H9 (cell line): ENCODE results near the gene TBC1D9. TPM values are rescaled to one million over a fixed set of nuclear protein-coding genes. Genes with fewer than 3 reads are reported as not detected.

ENCODE experiments used
- DNase-seq: peaks from one replicate; pipeline ENCODE4 v3.0.0-alpha.2; 2017
- H2AFZ ChIP-seq: one replicate; pipeline ENCODE4 v1.6.1; 2013; ENCODE audit warnings: mild to moderate bottlenecking, low read length, control low read depth, moderate library complexity
- H2AK5ac ChIP-seq: 2 replicates; pipeline ENCODE4 v1.6.1; 2013; ENCODE audit warnings: low read length, control low read depth, mixed read lengths; ENCODE audit not compliant: insufficient read length
- H2BK120ac ChIP-seq: one replicate; pipeline ENCODE4 v1.6.1; 2013; ENCODE audit warnings: low read depth, mild to moderate bottlenecking, low read length, control low read depth, inconsistent platforms; ENCODE audit not compliant: poor library complexity, severe bottlenecking
- H2BK12ac ChIP-seq: 2 replicates; pipeline ENCODE4 v1.6.1; 2013; ENCODE audit warnings: low read length, control low read depth, mixed read lengths, low read depth; ENCODE audit not compliant: insufficient read length
- H2BK15ac ChIP-seq: 2 replicates; pipeline ENCODE4 v1.6.1; 2013; ENCODE audit warnings: low read depth, low read length, control low read depth
- H2BK20ac ChIP-seq: one replicate; pipeline ENCODE4 v1.6.1; 2013; ENCODE audit warnings: low read depth, mild to moderate bottlenecking, low read length, control low read depth, inconsistent platforms; ENCODE audit not compliant: poor library complexity, severe bottlenecking
- H2BK5ac ChIP-seq: 2 replicates; pipeline ENCODE4 v1.6.1; 2013; ENCODE audit warnings: low read length, control low read depth, mixed read lengths; ENCODE audit not compliant: insufficient read length
- H3K14ac ChIP-seq: 2 replicates; pipeline ENCODE4 v1.6.1; 2013; ENCODE audit warnings: low read length, control low read depth; ENCODE audit not compliant: insufficient read depth
- H3K18ac ChIP-seq: 2 replicates; pipeline ENCODE4 v1.6.1; 2013; ENCODE audit warnings: low read depth, mild to moderate bottlenecking, mixed read lengths, low read length, control low read depth; ENCODE audit not compliant: insufficient read length
- H3K23ac ChIP-seq: 2 replicates; pipeline ENCODE4 v1.6.1; 2013; ENCODE audit warnings: low read length, control low read depth, mixed read lengths, low read depth; ENCODE audit not compliant: insufficient read length
- H3K23me2 ChIP-seq: 2 replicates; pipeline ENCODE4 v1.6.1; 2013; ENCODE audit warnings: low read depth, mild to moderate bottlenecking, mixed read lengths, low read length, control low read depth; ENCODE audit not compliant: insufficient read length, poor library complexity, severe bottlenecking
- H3K27ac ChIP-seq: 2 replicates; pipeline ENCODE4 v1.5.1; 2013; ENCODE audit warnings: low read length, control low read depth, mixed read lengths, low read depth; ENCODE audit not compliant: insufficient read length
- H3K27me3 ChIP-seq: 2 replicates; pipeline ENCODE4 v1.6.1; 2013; ENCODE audit warnings: low read length, control low read depth, inconsistent platforms; ENCODE audit not compliant: insufficient read depth
- H3K4ac ChIP-seq: 2 replicates; pipeline ENCODE4 v1.6.1; 2013; ENCODE audit warnings: low read depth, mild to moderate bottlenecking, control low read depth, inconsistent platforms, low read length, moderate library complexity
- H3K4me1 ChIP-seq: 2 replicates; pipeline ENCODE4 v1.6.1; 2013; ENCODE audit warnings: low read length, control low read depth, inconsistent platforms; ENCODE audit not compliant: insufficient read depth
- H3K4me2 ChIP-seq: 2 replicates; pipeline ENCODE4 v1.6.1; 2013; ENCODE audit warnings: low read length, control low read depth, mixed read lengths; ENCODE audit not compliant: insufficient read length, insufficient read depth
- H3K56ac ChIP-seq: 2 replicates; pipeline ENCODE4 v1.6.1; 2013; ENCODE audit warnings: low read depth, mild to moderate bottlenecking, mixed read lengths, low read length, control low read depth; ENCODE audit not compliant: insufficient read length
- H3K79me1 ChIP-seq: 2 replicates; pipeline ENCODE4 v1.6.1; 2013; ENCODE audit warnings: low read depth, mild to moderate bottlenecking, moderate library complexity, low read length, control low read depth, inconsistent platforms; ENCODE audit not compliant: insufficient read depth, poor library complexity, severe bottlenecking
- H3K79me2 ChIP-seq: 2 replicates; pipeline ENCODE4 v1.6.1; 2013; ENCODE audit warnings: low read length, control low read depth, inconsistent platforms; ENCODE audit not compliant: insufficient read depth
- H3K9ac ChIP-seq: 2 replicates; pipeline ENCODE4 v1.6.1; 2013; ENCODE audit warnings: low read length, control low read depth, mixed read lengths; ENCODE audit not compliant: insufficient read length; ENCODE audit errors: extremely low read depth
- H3K9me3 ChIP-seq: one replicate; pipeline ENCODE4 v1.6.1; 2013; ENCODE audit warnings: low read depth, low read length, inconsistent platforms; ENCODE audit not compliant: control insufficient read depth
- H3T11ph ChIP-seq: one replicate; pipeline ENCODE4 v1.6.1; 2013; ENCODE audit warnings: mild to moderate bottlenecking, low read length, control low read depth, inconsistent platforms
- H4K20me1 ChIP-seq: one replicate; pipeline ENCODE4 v1.6.1; 2013; ENCODE audit not compliant: control insufficient read depth, insufficient read length, insufficient read depth
- H4K5ac ChIP-seq: 2 replicates; pipeline ENCODE4 v1.6.1; 2013; ENCODE audit warnings: low read depth, mild to moderate bottlenecking, mixed read lengths, low read length, control low read depth; ENCODE audit not compliant: insufficient read length
- H4K8ac ChIP-seq: replicated peaks from 2 replicates; pipeline ENCODE4 v1.6.1; 2013; ENCODE audit warnings: low read length, control low read depth, mixed read lengths, low read depth; ENCODE audit not compliant: insufficient read length
- H4K91ac ChIP-seq: 2 replicates; pipeline ENCODE4 v1.6.1; 2013; ENCODE audit warnings: low read depth, mild to moderate bottlenecking, moderate library complexity, mixed read lengths, low read length, control low read depth; ENCODE audit not compliant: insufficient read length
- H3K27ac Mint-ChIP-seq, 3 experiments: 2 replicates in 2 of 3; 3 replicates in 1 of 3; pipeline ENCODE4 v1.8.0; 2020 to 2021; ENCODE audit warnings: mixed read lengths in 3 of 3, mild to moderate bottlenecking in 1 of 3, moderate library complexity in 1 of 3
- H3K27me3 Mint-ChIP-seq: 2 replicates; pipeline ENCODE4 v1.8.0; 2021; ENCODE audit warnings: low read depth, mild to moderate bottlenecking, moderate library complexity, mixed read lengths
- H3K36me3 Mint-ChIP-seq, 3 experiments: 2 replicates in 2 of 3; 3 replicates in 1 of 3; pipeline ENCODE4 v1.8.0; 2020 to 2021; ENCODE audit warnings: low read depth in 3 of 3, mixed read lengths in 3 of 3; ENCODE audit not compliant: insufficient read depth in 1 of 3
- H3K4me1 Mint-ChIP-seq, 2 experiments: 2 replicates each; pipeline ENCODE4 v1.8.0; 2020; ENCODE audit warnings: mixed read lengths in 2 of 2
- H3K4me3 Mint-ChIP-seq, 2 experiments: 2 replicates in 1 of 2; 3 replicates in 1 of 2; pipeline ENCODE4 v1.8.0; 2020 to 2021; ENCODE audit warnings: mild to moderate bottlenecking in 2 of 2, mixed read lengths in 2 of 2, moderate library complexity in 1 of 2
- H3K9me3 Mint-ChIP-seq, 2 experiments: 2 replicates in 1 of 2; 3 replicates in 1 of 2; pipeline ENCODE4 v1.8.0; 2020; ENCODE audit warnings: mild to moderate bottlenecking in 2 of 2, mixed read lengths in 2 of 2, moderate library complexity in 1 of 2
- CTCF ChIP-seq: fragments of 200-600 bp; sonication (generic); conservative IDR thresholded peaks from 3 replicates; pipeline ENCODE4 v1.8.0; 2021; ENCODE audit warnings: antibody characterized with exemption, mild to moderate bottlenecking
- WGBS: extraction: QIAGEN DNeasy Blood & Tissue Kit; methylation state at CpG from one replicate; pipeline ENCODE4 v1.1.7; 2013; ENCODE audit warnings: missing lambda C conversion rate, low lambda C conversion rate, mixed read lengths; ENCODE audit not compliant: insufficient read length; ENCODE audit errors: extremely low coverage; 5-methylcytosine and 5-hydroxymethylcytosine counted together
- total RNA-seq: library from RNA; stranded (reverse); gene quantifications from 2 replicates; pipeline ENCODE4 v1.2.1, GENCODE V29; 2021

Gene TBC1D9
- total RNA-seq, 1 experiment from 2014 or later = 0.63 TPM

GRCh38 chr4:140602714-140603113, 153.5 kb downstream of the TBC1D9 start:
- no peak for DNase-seq
- H3K27ac Mint-ChIP-seq = no peak overlapping the region; a peak in 1 of 7 replicates

More at GRCh38 chr4:140602714-140603113, 153.5 kb downstream of the TBC1D9 start:
- no peak overlapping the region for H3K14ac ChIP-seq
- H2BK15ac ChIP-seq = no peak overlapping the region
- no peak overlapping the region for H2BK12ac ChIP-seq
- no peak overlapping the region for H3K4ac ChIP-seq
- no peak overlapping the region for H3K23ac ChIP-seq
- H3K56ac ChIP-seq = no peak overlapping the region
- no peak for TF ChIP-seq CTCF
- Mint-ChIP-seq H3K27me3 (no peaks in the 10 kb centered on the region), H3K4me1 (peaks cover 9 to 11% of the 10 kb centered on the region in 2 experiments), H3K36me3 (no peaks in the 10 kb centered on the region), H3K4me3 (no peak overlapping the region), H3K9me3 (no peaks in the 10 kb centered on the region; a peak in 1 of 5 replicates)
- H3K79me2 ChIP-seq = no peaks in the 10 kb centered on the region
- no peaks in the 10 kb centered on the region for H3K79me1 ChIP-seq
- no peak overlapping the region for H4K8ac ChIP-seq
- H2BK20ac ChIP-seq = no peak overlapping the region
- H3K27ac ChIP-seq = no peak overlapping the region
- no peak overlapping the region for H2AFZ ChIP-seq
- H4K91ac ChIP-seq = no peak overlapping the region
- no CpG with 5 or more reads among the region's 2 CpGs for WGBS
- no peaks in the 10 kb centered on the region for H3K9me3 ChIP-seq
- no peak overlapping the region for H2BK5ac ChIP-seq
- no peak overlapping the region for H3K9ac ChIP-seq
- no peak overlapping the region for H2AK5ac ChIP-seq
- H4K5ac ChIP-seq = no peak overlapping the region
- H3K4me1 ChIP-seq = no peaks in the 10 kb centered on the region
- H3K18ac ChIP-seq = no peak overlapping the region
- no peak overlapping the region for H3K4me2 ChIP-seq
- no peaks in the 10 kb centered on the region for H3K27me3 ChIP-seq
- no peaks in the 10 kb centered on the region for H3K23me2 ChIP-seq
- no peaks in the 10 kb centered on the region for H4K20me1 ChIP-seq
- H2BK120ac ChIP-seq = no peak overlapping the region
- no peak overlapping the region for H3T11ph ChIP-seq
